Measurements from ENCODE around the gene ATP7A.
A peak's percentile ranks its signal among the peaks of the same experiment; 100 is the strongest.
"Not testable (repeated sequence)": the region's sequence is repeated elsewhere in the genome, so short reads cannot be mapped to it uniquely, and the experiment has no call there.

Gene ATP7A

DNA sequence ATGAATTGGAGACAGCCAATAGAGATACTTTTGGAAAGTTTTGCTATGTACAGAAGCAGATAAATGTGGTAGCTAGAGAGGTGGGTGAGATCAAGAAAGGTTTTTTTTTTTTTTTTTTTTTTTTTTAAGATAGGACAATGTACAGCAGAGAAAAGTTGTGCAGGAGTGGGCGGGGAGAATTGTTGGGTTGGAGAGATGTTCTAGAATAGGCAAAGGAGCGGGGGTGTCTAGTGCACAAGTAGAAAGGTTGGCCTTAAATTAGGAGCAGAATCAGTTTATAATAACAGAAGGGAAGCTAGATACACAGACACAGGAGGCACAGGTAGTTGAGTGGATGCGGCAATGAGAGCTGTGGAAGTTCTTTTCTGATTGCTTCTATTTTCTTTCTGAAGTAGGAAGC, 127.4 kb downstream of the ATP7A start:
- ATAC-seq (no peak), DNase-seq (no peak)

DNA sequence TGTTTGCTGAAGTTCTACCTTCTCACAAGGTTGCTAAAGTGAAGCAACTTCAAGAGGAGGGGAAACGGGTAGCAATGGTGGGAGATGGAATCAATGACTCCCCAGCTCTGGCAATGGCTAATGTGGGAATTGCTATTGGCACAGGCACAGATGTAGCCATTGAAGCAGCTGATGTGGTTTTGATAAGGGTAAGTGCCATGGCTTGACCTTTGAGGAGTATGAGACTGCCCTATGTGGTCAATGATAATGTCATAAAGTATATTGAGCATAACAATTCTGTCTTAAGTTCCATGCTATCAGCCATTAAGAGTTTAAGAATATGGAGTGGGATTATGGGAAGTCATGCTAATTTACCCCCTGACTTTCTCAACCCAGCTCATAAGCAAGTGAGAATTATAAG, 132.1 kb downstream of the ATP7A start:
- DNase-seq, result no peak

GRCh38 chrX:78046362-78046761, 135.9 kb downstream of the ATP7A start:
- ATAC-seq (no peak), DNase-seq (no peak)

More for the DNA sequence above, 132.1 kb downstream of the ATP7A start:
- peak; percentile 36 for ATAC-seq

DNA sequence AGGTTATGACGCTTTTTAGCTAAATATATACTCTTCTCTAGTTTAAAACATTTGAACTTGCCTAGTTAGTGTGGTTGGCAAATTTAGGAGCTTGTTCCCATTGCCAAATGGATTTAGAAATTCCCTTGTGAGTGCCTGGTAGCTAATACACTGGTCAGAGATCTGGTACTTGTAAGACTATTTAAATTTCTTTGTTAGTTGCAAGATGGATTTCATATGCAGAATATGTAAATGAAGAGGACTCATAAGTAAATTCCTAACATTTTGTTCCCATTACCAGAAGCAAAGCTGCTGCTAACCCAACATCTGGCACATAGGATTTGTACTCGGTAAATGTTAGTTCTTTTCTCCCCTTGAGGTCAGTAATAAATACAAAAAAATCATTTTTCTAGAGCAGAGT, 137.6 kb downstream of the ATP7A start:
- ATAC-seq (no peak), DNase-seq (no peak)

GRCh38 chrX:78063687-78064086, 153.2 kb downstream of the ATP7A start:
- ATAC-seq, result no peak
- DNase-seq, result no peak

- DNase-seq (no peak), ATAC-seq (no peak)
Observed at GRCh38 chrX:78064152-78064551, 153.7 kb downstream of the ATP7A start.

GRCh38 chrX:78064698-78065601, 154.5 kb downstream of the ATP7A start:
- DNase-seq (peak; percentile 9), ATAC-seq (peak; percentile 93)

DNA sequence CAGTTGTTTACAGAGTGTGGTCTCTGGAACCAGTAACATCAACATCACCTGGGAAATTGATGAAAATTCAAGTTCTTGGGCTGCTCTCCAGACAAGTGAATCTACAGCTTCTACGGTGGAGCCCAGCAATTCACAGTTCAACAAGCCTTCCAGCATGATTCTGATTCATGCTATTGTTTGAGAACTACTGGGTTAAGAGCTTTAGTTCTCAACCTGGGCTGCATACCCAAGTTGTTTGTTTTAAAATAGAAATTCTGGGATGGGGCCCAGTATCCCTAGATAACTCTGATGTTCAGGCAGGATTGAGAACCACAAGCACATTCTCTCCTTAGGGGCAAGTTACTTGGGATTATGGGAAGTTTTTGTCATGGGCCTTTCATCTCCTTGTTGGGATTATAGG, 155.6 kb downstream of the ATP7A start:
- no peak for DNase-seq
- ATAC-seq, result no peak

DNA sequence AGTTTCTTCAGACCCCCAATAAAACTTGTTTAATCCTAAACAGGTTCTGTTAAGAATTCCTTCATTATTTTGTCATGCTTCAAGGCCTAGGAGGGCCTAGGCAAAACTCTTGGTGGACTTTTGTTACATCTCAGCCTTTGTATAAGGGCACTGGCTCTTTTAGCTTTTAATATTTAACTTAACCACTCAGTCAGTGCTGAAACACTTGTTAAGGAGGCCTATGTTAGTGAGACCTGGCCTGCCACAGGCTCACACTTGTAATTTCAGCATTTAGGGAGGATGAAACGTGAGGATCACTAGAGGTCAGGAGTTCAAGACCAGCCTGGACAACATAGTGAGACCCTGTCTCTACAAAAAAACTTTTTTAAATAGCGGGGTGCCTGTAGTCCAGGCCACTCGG, 160.8 kb downstream of the ATP7A start:
- ATAC-seq (no peak), DNase-seq (no peak)

GRCh38 chrX:78073147-78074077, 162.9 kb downstream of the ATP7A start:
- ATAC-seq, result peak; percentile 61

GRCh38 chrX:78074088-78074487, 163.6 kb downstream of the ATP7A start:
- ATAC-seq (no peak), DNase-seq (no peak)

More at GRCh38 chrX:78073147-78074077, 162.9 kb downstream of the ATP7A start:
- DNase-seq, result peak; percentile 30

- ATAC-seq, result no peak
Observed at GRCh38 chrX:78075787-78076389, 165.4 kb downstream of the ATP7A start.

DNA sequence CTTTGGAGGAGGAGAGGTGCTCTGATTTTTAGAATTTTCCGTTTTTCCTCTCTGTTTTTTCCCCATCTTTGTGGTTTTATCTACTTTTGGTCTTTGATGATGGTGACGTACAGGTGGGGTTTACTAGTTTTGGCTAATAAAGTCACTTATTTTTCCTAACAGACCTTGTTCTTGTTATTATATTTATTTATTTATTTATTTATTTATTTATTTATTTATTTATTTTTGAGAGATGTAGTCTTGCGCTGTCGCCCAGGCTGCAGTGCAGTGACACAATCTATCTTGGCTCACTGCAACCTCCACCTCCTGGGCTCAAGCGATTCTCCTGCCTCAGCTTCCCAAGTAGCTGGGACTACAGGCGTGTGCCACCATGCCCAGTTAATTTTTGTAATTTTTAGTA, 170.9 kb downstream of the ATP7A start:
- DNase-seq, ATAC-seq: not testable (repeated sequence)

More at GRCh38 chrX:78075787-78076389, 165.4 kb downstream of the ATP7A start:
- DNase-seq, result peak; percentile 5

GRCh38 chrX:78092296-78092695, 181.8 kb downstream of the ATP7A start:
- ATAC-seq (peak; percentile 72), DNase-seq (no peak)

DNA sequence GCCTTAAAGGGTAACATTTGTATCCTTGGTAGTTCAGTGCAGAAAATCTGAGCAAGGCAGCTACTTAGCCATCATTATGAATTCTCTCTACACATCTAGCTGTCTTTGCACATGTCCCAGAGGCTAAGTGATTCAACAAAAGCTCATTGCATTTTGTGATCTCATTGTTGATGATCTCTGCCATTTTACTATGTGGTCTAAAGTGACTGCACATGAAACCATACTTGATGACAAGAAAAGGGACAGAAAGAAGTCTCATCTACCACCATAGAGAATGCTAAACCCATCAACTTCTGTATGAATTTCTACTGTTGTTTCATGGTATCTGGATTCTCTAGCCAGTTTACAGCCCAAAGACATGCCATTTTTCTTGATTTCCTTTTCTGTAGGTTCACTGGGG, 187.6 kb downstream of the ATP7A start:
- DNase-seq (no peak), ATAC-seq (no peak)
